ENCODE measurements around the gene NOL4L.

- TF ChIP-seq CTCF (IDR thresholded peaks at IDR 0.05) = no peak
- no peak for TF ChIP-seq POLR2A (IDR thresholded peaks at IDR 0.05)
- no peak for TF ChIP-seq EP300 (IDR thresholded peaks at IDR 0.05)
Observed at GRCh38 chr20:32596681-32597252, 11.6 kb upstream of the NOL4L start.
